Fibroblast of skin of left biceps (primary cell): ENCODE measurements around the gene PLCD1.
"Not testable (repeated sequence)": the region's sequence is repeated elsewhere in the genome, so short reads cannot be mapped to it uniquely, and the experiment has no call there.

Experiments used
- DNase-seq, 2 experiments: peaks; one replicate each; pipeline ENCODE4 v3.0.0-alpha.2; 2013; ENCODE audit warnings: low read depth in 2 of 2

The PLCD1 gene

DNA sequence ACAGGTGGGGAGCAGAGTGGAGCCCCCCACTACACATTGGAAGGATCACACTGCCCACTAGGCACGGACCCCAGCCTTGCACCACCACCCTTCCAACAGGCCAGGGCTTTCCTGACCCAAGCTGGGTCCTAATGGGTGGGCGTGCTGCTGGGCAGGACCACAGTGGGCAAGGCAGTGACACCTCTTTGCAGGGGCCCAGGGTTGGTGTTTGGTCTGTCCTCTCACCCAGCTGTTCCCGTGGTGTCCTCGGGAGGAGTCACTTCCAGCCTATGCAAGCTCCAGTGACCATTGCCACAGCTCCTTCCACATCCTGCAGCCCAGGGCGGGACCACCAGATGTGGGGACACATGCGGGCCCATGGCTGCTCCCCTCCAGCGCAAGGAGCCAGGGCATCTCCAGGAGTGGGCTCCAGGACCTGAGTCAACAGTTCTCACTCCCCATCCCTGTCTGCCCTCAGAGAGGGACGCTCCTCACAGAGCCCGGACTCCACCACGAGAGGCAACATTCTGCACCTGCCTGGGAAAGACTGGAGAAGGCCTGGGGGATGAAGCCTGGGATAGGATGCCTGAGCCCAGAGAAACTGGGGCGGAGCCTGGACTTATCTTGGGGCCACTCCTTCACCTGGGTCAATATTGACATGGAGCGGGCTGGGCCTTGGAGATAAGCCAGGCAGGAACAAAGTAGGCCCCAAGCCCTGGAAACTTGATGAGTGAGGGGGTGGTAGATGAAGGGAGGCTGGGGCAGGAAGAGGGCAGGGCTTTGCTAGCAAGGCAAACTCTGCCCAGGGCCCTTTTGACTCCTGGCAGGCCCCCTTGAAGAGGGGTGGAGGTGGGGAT is 42.7 kb downstream of the PLCD1 start:
- no peak for DNase-seq

DNA sequence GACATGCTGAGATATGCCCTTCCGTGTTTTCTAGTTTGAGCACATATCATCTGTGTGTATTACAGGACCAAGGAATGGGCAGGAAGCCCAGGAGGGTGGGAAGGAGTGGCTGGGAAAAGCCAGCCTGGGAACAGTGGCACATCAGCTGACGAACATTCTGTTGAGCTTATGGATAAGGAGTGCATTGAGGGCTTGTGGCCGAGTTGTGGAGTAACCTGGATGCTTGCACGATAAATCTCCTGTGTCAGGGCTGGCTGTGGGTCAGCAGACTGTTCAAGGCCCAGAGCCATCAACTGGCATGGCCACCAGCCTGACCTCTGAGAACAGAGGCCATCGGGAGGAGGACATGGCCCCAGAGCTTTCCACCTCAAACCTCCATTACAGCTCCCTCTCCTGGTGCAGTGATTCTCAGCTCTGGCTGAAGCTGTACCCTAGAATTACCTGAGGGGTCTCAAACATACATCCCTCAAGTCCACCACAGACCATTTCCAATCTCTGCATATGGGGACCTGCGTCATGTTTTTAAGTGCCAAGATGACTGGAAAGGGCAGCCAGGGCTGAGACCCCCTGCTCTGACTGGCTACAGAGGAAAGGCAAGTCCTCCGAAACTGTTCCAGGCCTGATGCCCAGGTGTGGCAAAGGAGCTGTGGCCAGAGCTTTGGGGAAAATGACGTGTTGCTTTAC is 43.7 kb downstream of the PLCD1 start:
- DNase-seq, result no peak

DNA sequence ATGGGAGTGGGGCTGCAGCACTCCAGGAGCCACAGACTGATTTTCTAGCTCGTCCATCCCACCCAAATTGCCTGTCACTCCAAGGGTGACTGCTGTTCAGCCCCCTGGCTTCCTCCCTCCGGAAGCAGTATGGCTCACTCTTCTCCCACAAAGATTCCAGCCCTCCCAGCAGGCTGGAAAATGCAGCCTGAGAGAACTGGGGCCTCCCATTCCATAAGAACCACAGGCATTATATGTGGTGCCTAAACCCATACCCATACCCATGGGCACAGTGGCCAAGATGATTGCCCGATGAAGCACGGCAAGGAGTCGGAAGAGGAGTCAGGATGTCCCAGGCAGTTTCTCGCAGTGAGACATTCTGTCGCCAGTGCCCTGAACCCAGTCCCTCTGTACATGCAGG is 44.8 kb downstream of the PLCD1 start:
- no peak for DNase-seq

DNA sequence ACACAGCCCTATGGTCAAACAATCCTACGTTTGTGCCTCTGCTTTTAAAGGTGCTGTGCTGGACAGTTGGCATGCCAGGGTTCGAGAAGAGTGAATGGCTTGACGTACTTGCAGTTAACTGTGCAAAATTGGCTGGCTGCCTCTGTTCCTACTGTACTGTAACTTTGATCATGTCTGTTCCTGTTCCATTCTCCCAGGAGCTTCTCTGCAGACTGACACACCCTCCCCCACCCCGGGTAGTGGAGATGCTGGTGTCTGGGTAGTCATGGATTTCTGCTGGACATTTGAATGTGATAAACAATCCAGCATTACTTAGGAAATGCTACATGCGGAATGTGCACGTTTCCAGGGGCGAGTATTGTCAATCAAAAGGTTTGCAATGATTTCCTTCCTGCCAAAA is 45.4 kb downstream of the PLCD1 start:
- DNase-seq, result no peak

DNA sequence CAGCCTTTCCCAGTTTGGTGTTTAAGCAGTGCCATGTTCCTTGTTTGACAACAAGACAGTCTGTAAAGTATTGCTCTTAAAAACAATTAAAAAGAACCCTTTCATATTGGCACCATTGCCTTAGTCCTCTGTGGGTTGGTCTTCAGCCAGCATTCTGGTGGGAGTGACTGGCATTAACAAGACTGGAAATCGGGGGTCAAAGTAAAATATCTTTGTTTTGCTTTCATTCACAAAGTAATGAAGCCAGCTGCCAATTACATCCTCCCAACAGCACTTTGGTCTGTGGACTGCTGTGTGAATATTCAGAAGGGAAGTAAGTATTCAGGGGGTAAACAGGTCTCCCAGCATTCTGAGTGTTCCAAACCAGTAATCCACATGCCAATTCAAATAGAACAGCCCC is 47.1 kb downstream of the PLCD1 start:
- no peak for DNase-seq

DNA sequence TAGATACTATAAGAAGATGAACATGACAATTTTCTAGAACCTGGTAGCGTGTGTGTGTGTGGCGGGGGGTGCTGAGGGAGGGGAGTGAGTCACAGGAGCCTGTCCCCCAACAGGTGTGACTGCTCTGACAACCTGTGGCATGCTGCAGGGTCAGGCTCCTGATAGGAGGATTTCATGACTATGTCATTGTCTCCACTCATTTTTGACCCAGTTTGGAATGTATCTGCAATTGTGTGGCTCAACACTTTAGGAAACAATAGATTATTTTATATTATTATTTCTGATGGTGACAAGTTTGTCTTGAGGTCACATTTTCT is 48.1 kb downstream of the PLCD1 start:
- no peak for DNase-seq

DNA sequence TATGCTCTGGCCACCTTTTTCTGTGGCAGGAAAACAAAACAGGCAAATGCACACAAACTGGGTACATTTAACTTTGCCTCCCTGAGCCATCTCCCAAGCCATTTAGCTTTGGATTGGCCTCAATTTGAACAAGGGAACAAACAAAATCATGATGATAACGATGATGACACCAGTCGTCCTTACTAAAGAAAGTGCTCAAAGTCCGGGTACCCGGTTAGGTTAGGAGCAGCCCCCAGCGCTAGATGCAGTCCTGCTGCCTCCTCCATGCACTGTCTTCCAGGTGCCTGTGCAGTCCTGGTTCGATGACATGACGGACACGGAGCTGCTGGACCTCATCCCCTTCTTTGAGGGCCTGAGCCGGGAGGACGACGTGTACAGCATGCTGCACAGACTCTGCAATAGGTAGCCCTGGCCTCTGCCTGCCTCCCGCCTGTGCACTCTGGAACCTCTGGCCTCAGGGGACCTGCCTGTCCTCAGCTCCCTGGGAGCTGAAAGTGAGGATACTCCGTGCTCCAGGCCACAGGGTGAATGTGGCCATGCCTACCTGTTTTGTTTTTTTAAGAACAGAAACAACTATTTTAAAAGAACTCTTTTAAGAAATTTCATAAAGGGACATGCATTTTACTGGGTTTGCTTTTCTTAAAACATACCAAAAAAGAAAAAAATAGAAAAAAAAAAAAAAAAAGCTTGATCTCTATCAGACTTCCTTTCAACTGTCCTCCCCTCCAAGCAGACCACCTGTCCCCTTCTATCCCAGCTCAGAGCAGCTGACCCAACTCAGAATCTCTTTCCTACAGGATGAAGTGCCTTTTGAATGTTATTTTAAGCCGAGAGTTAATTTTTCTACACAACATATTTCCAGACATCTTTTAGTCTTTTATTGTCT is 48.7 kb downstream of the PLCD1 start:
- no peak for DNase-seq

DNA sequence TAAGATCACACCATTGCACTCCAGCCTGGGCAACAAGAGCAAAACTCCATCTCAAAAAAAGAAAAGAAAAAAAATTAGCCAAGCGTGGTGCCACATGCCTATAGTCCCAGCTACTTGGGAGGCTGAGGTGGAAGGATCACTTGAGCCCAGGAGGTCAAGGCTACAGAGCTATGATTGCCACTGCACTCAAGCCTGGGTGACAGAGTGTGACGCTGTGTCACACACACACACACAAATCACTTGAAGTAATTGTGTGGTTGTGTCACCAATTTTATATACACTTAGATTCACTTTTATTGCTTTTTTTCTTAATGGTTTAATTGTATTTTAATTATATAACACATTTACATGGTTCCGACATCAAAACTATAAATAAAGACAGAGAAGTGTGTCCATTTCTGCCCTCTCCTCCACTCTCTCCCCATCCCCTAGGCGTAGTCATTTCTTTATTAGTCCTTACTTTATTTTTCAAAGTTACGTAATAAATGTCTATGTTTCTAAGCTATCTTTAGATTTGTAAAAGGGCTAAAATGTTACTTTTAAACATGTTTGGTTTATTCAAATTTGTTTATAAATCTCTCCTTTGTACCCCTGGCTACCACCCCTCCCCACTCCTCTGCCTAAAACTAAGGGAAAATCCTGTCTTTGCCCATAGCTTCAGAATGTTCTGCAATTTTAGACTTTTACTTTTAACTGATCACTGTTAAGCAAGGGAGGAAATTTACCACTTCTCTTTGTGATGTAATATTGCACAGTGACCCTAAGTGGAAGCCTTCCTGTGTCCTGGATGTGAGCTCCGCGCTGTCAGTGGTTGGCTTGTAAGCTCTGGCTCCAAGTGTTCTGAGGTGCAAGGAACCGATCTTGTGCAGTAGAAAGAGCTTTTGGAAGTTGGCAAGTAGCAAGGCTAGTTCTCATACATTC is 49.6 kb downstream of the PLCD1 start:
- no peak for DNase-seq

DNA sequence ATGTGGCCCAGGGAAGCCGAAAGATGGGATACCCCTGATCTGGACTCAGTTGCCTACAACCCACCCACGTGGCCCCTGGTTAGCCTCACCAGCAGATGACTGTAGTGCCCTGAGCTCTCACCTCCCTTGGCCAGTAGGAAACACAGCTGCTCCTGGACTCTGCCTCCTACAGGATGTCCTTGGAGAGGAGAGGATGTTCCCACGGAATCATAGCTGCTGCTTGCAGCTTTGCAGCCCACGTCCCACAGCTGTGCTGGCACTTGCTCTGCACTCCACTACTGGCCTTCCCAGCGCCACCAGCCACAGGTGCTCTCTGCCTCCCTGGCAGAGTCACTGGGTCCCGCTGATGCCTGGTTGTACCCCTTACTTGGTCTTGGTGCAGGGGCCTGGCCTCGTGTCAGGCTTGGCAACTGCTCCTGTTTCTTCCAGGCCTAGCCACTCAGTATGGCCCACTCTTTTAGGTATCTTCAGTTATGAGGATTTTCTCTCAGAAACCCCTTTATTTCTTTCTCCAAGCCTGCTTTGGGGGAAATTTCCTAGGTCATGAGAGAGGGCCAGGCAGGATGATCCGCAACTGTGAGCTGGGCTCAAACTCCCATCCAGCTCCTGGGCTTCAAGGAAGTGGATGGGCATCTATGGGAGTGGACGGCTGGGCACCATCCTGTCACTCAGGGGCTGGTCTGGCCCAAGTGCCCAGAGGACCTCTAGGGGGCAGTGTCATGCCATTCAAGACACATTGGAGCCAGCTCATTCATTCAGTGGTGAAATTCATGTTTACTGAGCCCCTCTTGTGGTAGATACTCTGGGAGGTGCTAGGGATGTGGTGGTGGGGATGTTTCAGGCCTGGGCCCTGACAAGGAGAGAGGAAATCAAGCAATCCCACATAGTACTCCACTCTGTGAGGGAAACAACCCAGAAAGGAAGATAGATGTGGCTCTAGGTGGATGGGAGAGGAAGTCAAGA is 55.0 kb downstream of the PLCD1 start:
- DNase-seq, result peak in 1 of 2 experiments; percentile 14

DNA sequence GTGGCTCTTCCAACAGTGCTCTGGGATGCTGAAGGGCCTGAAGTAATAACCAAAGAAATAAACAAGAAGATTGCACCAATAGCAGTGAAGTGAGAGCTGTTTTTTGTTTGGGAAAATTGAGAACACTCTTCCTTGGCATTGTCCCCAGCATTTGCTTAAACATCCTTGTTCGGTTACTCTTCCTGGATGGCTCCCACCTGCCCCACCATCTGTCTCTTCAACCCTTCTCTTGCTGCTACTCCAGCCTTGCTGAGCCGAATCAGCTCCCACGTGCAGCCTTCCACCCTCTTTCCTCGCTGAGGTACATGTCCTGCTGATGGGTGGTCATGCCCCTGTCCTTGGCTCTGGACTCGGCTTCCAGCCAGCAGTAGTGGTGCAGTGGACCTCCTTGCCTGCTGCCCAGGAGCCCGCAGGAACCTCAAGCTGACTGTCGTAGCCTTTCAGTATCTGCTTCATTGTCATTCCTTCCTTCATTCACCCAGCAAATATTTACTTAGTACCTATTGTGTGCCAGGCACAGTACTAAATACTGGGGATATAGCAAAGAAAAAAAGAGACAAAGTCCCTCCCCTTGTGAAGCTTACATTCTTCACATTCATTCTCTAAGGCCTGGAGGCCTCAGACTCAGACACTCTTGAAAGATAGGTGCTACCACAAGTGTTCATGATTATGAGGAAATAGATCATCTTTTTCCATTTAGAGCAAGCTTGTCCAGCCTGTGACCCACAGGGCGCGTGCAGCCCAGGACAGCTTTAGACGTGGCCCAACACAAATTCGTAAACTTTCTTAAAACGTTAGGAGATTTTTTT is 56.0 kb downstream of the PLCD1 start:
- DNase-seq, result no peak

DNA sequence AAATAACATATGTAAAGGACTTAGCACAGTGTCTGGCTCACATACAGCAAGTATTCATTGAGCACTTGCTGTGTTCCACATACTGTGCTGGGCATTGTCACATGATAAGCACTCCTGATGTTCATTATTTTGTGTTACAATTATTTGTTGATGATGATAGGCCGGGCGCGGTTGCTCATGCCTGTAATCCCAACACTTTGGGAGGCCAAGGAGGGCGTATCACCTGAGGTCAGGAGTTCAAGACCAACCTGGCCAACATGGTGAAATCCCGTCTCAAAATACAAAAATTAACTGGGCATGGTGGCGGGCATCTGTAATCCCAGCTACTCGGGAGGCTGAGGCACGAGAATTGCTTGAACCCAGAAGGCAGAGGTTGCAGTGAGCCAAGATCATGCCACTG is 57.4 kb downstream of the PLCD1 start:
- DNase-seq, result not testable (repeated sequence)

DNA sequence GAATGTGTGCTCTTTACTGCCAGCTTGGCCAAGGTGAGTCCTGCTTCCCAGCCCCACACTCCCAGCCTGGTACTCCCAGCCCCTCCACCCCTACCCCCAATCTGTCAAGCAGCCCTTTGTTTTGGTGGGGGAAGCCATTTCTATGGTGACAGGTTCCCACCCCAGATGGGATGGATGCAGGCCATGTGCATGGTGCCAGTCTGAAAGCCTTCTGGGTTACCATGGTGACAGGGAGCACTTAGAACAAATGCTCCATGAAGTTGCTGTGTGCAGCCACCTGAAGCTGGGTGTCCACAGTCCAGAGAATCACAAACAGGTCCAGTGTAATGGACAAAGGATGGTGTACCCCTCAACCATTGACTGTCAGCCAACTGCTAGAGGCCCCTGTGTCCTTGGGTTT is 58.0 kb downstream of the PLCD1 start:
- DNase-seq, result no peak

DNA sequence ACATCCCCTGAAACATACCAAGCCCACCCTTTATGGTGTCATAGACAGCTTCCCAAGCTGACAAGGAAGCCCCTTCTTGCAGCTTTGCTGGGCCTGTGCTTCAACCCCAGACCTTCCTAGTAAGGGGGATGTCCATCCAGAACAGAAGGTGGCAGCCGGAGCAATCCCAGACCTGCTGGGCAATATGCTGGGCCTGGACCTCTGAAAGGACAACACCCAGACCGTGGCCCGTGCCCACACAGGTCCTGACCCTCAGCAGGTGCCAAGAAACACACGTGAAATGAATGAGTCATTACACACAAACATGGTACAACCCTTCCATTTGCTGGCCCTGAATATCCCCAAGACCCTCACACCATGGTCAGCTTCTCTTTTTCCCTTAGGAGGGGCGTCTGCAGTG is 58.6 kb downstream of the PLCD1 start:
- DNase-seq, result no peak

DNA sequence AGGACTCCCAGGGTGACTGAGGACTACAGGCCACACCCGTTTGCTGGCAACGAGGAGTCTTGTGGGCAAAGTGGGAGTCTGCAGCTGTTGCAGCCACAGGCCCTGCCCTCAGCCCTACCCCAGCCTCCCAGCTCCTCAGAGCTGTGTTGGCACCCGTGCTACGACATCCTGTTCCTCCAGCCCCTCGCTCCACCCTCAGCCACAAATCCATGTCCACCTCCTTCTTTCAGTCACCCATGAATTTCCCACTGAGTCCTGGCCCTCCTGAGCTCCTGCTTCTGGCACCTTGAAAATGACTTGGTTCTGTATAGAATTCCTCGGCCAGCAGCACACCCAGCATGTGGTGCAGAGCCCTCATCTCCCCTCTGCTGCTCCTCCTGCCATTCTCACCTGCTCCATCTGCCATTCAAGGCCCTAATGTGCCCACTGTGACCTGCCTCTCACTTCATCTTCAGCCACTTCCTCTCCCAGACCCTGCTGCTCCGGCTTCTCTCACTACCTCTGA is 59.8 kb downstream of the PLCD1 start:
- DNase-seq, result no peak

DNA sequence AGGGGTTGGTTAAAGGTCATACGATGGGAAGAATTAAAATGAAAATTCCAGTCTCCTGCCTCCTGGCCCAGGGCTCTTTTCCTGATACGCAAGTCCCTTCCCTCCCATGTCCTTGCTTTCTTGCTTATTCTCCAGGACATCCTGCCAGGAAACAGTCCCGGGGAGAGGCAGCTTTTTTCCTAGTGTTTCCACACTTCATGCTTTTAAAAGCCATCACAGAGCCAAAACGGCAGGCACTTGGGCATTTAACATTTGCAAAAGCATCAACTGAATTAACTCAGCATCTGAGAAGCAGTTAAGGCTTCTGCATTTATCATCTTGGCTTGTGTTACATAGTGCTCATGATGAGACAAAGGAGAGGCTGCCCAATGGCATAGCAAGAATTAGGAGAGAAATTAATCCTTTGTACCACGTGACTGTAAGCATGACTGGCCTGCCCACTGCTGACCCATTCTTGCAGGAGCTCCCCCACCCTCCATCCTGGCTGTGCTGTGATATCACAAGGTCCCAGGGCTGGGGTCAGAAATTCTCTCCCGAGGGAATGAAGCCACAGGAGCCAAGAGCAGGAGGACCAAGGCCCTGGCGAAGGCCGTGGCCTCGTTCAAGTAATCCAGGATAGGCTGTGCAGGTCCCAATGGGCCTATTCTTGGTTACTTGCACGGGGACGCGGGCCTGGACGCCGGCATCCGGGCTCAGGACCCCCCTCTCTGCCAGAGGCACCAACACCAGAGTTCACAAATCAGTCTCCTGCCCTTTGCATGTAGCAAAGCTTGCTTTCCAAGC is 60.4 kb downstream of the PLCD1 start:
- no peak for DNase-seq

DNA sequence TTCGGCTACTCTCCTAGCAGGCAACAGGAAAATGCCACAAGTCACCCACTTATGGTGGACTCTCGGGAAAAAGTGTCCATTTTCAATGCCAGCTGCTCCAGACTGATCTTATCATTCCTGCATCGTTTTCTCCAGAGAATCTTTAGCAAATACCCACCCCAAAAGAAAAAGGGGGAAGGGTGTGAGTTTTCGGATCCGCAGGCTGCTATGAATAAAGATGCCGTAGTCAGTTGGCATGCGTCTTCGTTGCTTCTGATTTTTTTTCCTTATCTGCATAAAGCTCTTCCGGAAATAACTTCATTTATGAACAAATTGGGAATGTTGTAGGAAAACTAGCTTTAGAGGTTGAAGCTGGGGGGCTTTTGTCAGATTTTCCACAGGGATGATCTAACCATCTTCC is 61.2 kb downstream of the PLCD1 start:
- DNase-seq, result no peak

DNA sequence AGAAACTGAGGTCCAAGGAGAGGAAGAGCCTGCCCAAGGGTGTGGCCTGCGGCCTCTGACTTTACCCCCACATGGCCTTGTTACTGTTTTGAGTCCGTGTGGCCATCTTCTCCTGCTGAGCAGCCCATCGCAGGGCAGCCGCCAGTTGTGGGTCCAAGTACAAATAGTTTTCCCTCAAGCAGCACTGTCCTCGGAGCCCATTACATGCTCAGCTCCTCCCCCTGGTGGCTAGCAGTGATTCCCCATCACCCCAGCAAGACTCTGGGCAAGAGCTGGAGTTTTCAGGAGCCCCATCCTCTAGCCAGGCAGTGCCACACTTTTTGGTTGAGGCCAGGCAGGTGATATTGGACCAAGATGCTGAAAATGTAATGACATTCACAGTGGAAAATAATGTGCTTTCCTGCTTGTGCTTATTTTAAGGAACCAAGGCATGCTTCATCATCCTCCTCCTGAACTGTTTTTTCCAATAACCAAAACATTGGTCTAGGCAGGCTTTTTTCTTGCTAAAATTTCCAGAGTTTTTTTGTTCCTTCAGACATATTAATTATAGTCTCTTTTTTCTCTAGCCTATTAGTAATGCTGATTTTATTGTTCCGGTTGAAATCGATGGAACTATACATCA is 62.1 kb downstream of the PLCD1 start:
- peak; percentile 14 to 18 for DNase-seq

DNA sequence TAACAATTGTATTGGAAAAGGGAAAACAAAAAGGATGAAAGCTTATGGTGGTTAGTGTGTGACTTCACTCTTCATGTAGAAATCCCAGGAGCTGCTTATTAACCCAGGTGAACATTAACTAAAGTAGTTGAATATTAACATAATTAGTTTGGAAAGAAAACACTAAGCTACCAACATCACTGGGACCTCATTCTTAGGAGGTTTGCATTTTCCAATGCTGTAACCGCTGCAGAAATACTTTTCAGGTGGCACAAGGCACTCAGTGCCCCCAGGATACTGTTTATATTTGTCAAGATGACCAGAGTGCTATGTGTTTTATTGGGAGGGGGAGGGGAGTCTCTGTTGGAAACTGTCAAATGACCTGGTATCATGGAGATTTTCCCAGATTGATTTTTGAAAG is 64.7 kb downstream of the PLCD1 start:
- no peak for DNase-seq
